ENCODE data around the gene CDH4.

DNA sequence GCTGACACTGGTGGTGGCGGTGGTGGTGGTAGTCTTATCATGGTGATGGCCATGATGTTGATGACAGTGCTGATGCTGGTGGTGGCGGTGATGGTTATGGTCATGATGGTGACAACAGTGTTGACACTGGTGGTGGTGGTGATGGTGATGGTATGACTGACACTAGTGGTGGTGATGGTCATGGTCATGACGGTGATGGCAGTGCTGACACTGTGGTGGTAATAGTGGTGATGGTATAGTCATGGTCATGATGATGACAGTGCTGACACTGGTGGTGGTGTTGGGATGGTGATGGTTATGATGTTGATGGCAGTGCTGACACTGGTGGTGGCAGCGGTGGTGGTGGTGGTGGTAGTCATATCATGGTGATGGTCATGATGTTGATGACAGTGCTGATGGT, 205.7 kb downstream of the CDH4 start:
- TF ChIP-seq, protein P1, sequence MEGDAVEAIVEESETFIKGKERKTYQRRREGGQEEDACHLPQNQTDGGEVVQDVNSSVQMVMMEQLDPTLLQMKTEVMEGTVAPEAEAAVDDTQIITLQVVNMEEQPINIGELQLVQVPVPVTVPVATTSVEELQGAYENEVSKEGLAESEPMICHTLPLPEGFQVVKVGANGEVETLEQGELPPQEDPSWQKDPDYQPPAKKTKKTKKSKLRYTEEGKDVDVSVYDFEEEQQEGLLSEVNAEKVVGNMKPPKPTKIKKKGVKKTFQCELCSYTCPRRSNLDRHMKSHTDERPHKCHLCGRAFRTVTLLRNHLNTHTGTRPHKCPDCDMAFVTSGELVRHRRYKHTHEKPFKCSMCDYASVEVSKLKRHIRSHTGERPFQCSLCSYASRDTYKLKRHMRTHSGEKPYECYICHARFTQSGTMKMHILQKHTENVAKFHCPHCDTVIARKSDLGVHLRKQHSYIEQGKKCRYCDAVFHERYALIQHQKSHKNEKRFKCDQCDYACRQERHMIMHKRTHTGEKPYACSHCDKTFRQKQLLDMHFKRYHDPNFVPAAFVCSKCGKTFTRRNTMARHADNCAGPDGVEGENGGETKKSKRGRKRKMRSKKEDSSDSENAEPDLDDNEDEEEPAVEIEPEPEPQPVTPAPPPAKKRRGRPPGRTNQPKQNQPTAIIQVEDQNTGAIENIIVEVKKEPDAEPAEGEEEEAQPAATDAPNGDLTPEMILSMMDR (IDR thresholded peaks at IDR 0.05 in 8 of 11, conservative IDR thresholded peaks at IDR 0.05 in 3 of 11) = no peak
- TF ChIP-seq POLR2A (IDR thresholded peaks at IDR 0.05) = no peak
